Neural progenitor cell (in vitro differentiated cells): Measurements from ENCODE around the gene MPP1.

Experiments
- CTCF ChIP-seq: fragments of 200-600 bp; sonication (generic); IDR thresholded peaks from 2 replicates; pipeline ENCODE4 v1.5.1; 2017; ENCODE audit warnings: antibody characterized with exemption, mild to moderate bottlenecking
- EZH2phosphoT487 ChIP-seq: fragments of 200-600 bp; sonication (generic); IDR thresholded peaks from 2 replicates; pipeline ENCODE4 v1.6.1; 2017; ENCODE audit warnings: antibody characterized with exemption

GRCh38 chrX:154784149-154784995, 20.9 kb downstream of the MPP1 start:
- TF ChIP-seq CTCF (no peak), EZH2phosphoT487 (no peak)
